GM06990 (cell line): ENCODE data around the gene GRPEL1.

ENCODE experiments used
- DNase-seq: peaks from one replicate; pipeline ENCODE4 v3.0.0-alpha.2; 2011; ENCODE audit not compliant: insufficient read length; ENCODE audit errors: extremely low read depth
- H3K27me3 ChIP-seq: replicated peaks from 2 replicates; pipeline ENCODE4 v1.6.0; 2011; ENCODE audit warnings: low read length; ENCODE audit not compliant: control insufficient read depth, insufficient read depth
- H3K36me3 ChIP-seq: 2 replicates; pipeline ENCODE4 v1.5.1; 2011; ENCODE audit warnings: low read length; ENCODE audit not compliant: control insufficient read depth, insufficient read depth
- H3K4me3 ChIP-seq: replicated peaks from 2 replicates; pipeline ENCODE4 v1.5.1; 2011; ENCODE audit warnings: low read depth, mild to moderate bottlenecking, control low read depth, low read length
- CTCF ChIP-seq: IDR thresholded peaks from 2 replicates; pipeline ENCODE4 v1.5.1; 2011; ENCODE audit warnings: low read length, control low read depth, mild to moderate bottlenecking, inconsistent platforms; ENCODE audit not compliant: insufficient read depth, poor library complexity, severe bottlenecking

The GRPEL1 gene

GRCh38 chr4:7054106-7054880, 13.6 kb downstream of the GRPEL1 start:
- DNase-seq = no peak
- no peak for TF ChIP-seq CTCF
- Histone ChIP-seq H3K4me3 (no peak overlapping the region), H3K36me3 (peaks cover 9% of the 10 kb centered on the region), H3K27me3 (no peaks in the 10 kb centered on the region)

GRCh38 chr4:7052923-7053715, 14.7 kb downstream of the GRPEL1 start:
- DNase-seq = no peak
- no peak for TF ChIP-seq CTCF
- Histone ChIP-seq H3K4me3 (no peak overlapping the region), H3K27me3 (no peaks in the 10 kb centered on the region), H3K36me3 (peaks cover 14% of the 10 kb centered on the region)

- H3K4me3 ChIP-seq = no peak overlapping the region
- peaks cover 15% of the 10 kb centered on the region for H3K36me3 ChIP-seq
- no peak for TF ChIP-seq CTCF
- no peak for DNase-seq
- H3K27me3 ChIP-seq = no peaks in the 10 kb centered on the region
Measured at GRCh38 chr4:7052313-7052712, 15.6 kb downstream of the GRPEL1 start.

- DNase-seq = no peak
- H3K27me3 ChIP-seq = no peaks in the 10 kb centered on the region
- H3K4me3 ChIP-seq = no peak overlapping the region
- peaks cover 15% of the 10 kb centered on the region for H3K36me3 ChIP-seq
- TF ChIP-seq CTCF = no peak
Measured at GRCh38 chr4:7051905-7052304, 16.0 kb downstream of the GRPEL1 start.

- Histone ChIP-seq H3K4me3 (no peak overlapping the region), H3K36me3 (peaks cover 14% of the 10 kb centered on the region), H3K27me3 (no peaks in the 10 kb centered on the region)
- TF ChIP-seq CTCF = no peak
- no peak for DNase-seq
Measured at GRCh38 chr4:7051144-7051495, 16.7 kb downstream of the GRPEL1 start.
